Muscle of leg (tissue), 11 donors: Measurements from ENCODE around the gene TMEM181. TPM values are rescaled to one million over a fixed set of nuclear protein-coding genes. Genes with fewer than 3 reads are reported as not detected.

Experiments used
- DNase-seq: peaks from one replicate; pipeline ENCODE4 v3.0.0; 2013
- H3K27ac ChIP-seq: one replicate; pipeline ENCODE4 v1.5.1; 2013; ENCODE audit warnings: mild to moderate bottlenecking, low read length, control low read depth
- H3K27me3 ChIP-seq: one replicate; pipeline ENCODE4 v1.6.1; 2013; ENCODE audit warnings: low read length; ENCODE audit not compliant: control insufficient read depth, insufficient read depth
- H3K36me3 ChIP-seq: one replicate; pipeline ENCODE4 v1.6.1; 2013; ENCODE audit warnings: low read length; ENCODE audit not compliant: control insufficient read depth, insufficient read depth
- H3K4me1 ChIP-seq: one replicate; pipeline ENCODE4 v1.6.1; 2013; ENCODE audit warnings: low read length; ENCODE audit not compliant: control insufficient read depth, insufficient read depth
- H3K4me3 ChIP-seq: one replicate; pipeline ENCODE4 v1.5.1; 2013; ENCODE audit warnings: low read length, control low read depth
- H3K9me3 ChIP-seq: replicated peaks from 2 replicates; pipeline ENCODE4 v1.6.1; 2013; ENCODE audit warnings: low read depth, low read length; ENCODE audit not compliant: control insufficient read depth
- WGBS: methylation state at CpG from one replicate; pipeline ENCODE4 v1.1.5; 2013; ENCODE audit warnings: missing lambda C conversion rate; ENCODE audit not compliant: insufficient coverage; 5-methylcytosine and 5-hydroxymethylcytosine counted together
- polyA plus RNA-seq, 8 donors: library from polyadenylated mRNA; unstranded; fragments of 120-200 nt; gene quantifications; one replicate each; pipeline versions ENCODE4 v1.2.1 to v1.2.3, GENCODE V29; 2013; ENCODE audit warnings: inconsistent platforms in 1 of 8, low replicate concordance in 1 of 8; ENCODE audit not compliant: insufficient read length in 8 of 8, insufficient read depth in 1 of 8
- total RNA-seq: library from RNA; stranded (reverse); fragments of 120-200 nt; gene quantifications from one replicate; pipeline ENCODE4 v1.2.4, GENCODE V29; 2013

The TMEM181 gene
- total and polyA plus RNA-seq, 9 donors = 13.3 to 22.2 (median 16.1) TPM

DNA sequence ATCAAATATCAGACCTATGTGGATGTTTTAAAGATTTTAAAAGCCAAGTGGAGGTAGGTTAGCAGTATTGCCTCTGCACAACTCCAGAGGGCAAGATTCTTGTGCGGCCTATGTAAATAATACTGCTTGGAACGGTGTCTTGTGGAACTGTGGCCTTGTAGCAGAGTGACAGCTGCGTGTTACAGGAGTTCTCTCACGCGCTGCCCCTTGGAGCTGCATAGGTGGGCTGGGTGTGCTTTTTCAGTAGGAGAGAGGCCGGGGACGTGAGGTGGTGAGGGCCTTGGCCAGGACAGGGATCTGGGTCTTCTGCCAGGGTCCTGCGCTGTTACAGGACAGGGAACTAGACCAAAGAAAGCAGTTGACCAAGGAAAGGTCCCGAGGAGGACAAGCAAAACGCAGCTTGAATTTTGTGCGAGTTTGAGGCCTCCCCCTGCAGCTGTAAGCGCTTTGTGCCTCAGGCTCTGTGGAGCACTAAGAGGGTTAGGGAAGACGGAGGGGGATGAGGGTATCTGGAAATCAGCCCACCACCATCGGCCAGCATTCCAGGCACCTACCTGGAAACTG, 1.5 kb downstream of the TMEM181 start:
- Histone ChIP-seq H3K36me3 (no peaks in the 10 kb centered on the region), H3K4me1 (peaks cover 18% of the 10 kb centered on the region), H3K9me3 (no peaks in the 10 kb centered on the region), H3K27me3 (no peaks in the 10 kb centered on the region), H3K4me3 (peak overlapping the region; percentile 77), H3K27ac (no peak overlapping the region)
- DNase-seq = no peak
- WGBS = 63% methylated on average over 12 of the region's 14 CpGs

DNA sequence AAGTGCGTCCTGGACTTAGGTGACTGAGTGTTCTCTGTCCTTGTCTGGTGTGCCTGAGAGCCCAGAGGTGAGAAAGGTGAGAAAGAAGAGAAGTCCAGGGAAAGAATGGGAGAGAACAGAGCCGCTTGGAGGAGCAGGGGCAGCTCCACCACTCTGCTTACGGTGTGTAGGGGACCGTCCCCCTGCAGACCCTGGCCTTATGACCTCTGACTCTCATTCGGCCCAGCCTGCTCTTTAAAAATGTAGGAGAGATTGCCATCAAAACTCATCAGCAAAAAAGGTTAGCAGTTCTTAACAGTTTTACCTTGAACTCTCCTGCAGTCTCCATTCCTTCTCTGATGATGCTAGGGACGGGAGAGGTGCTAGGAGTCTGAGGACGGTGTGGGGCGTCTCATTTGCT, 2.0 kb downstream of the TMEM181 start:
- H3K4me1 ChIP-seq = peaks cover 18% of the 10 kb centered on the region
- no peak for DNase-seq
- WGBS = 94% methylated on average over 5 of the region's 8 CpGs

DNA sequence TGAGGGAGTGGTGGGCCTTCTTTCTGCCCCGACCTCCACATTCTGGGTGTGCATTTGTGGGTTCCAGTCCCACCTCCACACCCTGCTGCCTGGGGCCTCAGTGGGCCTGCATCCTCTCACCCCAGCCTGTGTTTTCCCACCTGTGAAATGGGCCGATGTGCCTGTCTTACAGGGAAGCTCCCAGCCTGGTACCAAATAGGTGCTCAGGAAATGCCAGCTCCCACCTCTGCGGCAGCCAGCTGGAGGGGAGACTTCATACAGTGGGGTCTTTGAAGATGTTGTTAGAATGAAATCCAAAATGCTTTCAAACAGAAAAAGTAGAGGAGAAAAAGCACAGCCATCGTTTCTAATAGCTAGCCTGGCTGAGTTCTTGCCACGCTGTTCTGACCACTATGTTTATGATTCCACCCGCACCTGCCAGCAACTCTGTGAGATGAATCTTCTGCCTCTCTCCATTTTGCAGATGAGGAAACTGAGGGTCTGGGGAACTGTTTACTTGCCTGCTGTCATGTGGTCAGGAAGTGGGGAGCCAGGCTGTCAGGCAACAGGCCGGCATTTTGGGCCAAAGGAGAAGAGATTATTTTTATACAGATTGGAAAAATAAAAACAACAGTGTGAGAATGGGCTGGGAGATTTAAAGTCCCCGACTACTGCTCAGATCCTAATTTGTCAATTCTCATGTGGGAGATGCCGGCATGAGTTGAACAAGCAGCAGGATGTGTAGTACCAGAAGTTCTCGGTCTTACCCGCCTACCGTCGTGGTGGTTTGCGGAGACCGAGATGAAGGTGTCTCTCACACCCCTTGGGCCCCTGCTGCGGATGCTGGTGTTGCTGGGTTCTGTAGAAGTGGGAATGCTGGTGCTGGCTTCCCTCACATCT, 4.6 kb downstream of the TMEM181 start:
- no peaks in the 10 kb centered on the region for H3K27me3 ChIP-seq
- peaks cover 15% of the 10 kb centered on the region for H3K4me1 ChIP-seq
- no peak overlapping the region for H3K27ac ChIP-seq
- H3K36me3 ChIP-seq = no peaks in the 10 kb centered on the region
- no peaks in the 10 kb centered on the region for H3K9me3 ChIP-seq
- no peak overlapping the region for H3K4me3 ChIP-seq
- DNase-seq = no peak
- 95% methylated on average over 7 of the region's 16 CpGs for WGBS

More for the DNA sequence above, 2.0 kb downstream of the TMEM181 start:
- H3K9me3 ChIP-seq = no peaks in the 10 kb centered on the region
- H3K27ac ChIP-seq = no peak overlapping the region
- H3K36me3 ChIP-seq = no peaks in the 10 kb centered on the region
- H3K4me3 ChIP-seq = no peak overlapping the region
- no peaks in the 10 kb centered on the region for H3K27me3 ChIP-seq

DNA sequence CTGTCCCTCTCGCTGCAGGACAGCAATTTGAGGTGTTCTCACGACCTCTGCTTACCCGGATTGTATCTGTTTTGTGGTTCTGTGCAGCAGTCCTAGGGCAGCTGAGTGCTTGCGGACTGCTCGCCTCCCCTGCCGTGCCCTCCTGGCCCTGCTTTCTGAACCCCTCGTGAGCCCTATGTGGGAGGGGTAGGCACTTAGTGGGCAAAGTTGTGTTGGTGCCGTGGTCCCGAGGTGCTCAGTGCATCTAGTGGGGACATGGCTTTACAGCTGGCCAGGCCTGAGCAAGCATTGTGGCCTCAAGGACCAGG, 5.2 kb downstream of the TMEM181 start:
- no peak overlapping the region for H3K27ac ChIP-seq
- no peaks in the 10 kb centered on the region for H3K27me3 ChIP-seq
- H3K9me3 ChIP-seq = no peaks in the 10 kb centered on the region
- 80% methylated on average over 6 of the region's 9 CpGs for WGBS
- no peaks in the 10 kb centered on the region for H3K36me3 ChIP-seq
- DNase-seq = no peak
- peaks cover 14% of the 10 kb centered on the region for H3K4me1 ChIP-seq
- no peak overlapping the region for H3K4me3 ChIP-seq

DNA sequence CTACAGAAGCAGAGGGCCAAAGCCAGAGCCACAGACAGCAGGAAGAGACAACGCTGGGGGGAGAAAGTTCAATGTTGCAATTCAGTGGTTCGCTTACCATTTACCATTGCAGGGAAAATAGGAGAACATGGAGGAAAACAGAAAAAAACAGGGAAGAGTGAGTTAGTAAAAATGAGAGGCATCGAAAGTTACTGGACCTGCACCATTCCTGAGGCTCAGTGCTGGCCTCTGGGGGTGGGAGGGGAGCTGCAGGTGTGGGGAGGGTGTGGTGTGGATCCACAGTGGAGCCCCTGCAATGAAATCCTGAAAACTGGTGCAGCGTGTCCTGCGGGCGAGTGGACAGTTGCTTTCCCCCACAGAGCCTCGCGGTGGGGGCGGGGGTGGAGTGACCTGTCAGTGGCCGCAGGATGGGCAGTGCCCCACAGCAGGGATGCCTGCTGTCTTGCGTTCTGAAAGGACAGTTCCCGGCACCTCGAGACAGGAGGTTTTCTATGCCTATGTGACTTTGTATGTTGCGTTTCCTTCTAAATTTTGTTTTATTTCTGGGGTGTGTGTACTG, 5.7 kb downstream of the TMEM181 start:
- DNase-seq = no peak
- no peak overlapping the region for H3K27ac ChIP-seq
- no peaks in the 10 kb centered on the region for H3K9me3 ChIP-seq
- peaks cover 14% of the 10 kb centered on the region for H3K4me1 ChIP-seq
- WGBS = 91% methylated on average over 14 of the region's 14 CpGs
- H3K36me3 ChIP-seq = no peaks in the 10 kb centered on the region
- H3K4me3 ChIP-seq = no peak overlapping the region
- H3K27me3 ChIP-seq = no peaks in the 10 kb centered on the region

DNA sequence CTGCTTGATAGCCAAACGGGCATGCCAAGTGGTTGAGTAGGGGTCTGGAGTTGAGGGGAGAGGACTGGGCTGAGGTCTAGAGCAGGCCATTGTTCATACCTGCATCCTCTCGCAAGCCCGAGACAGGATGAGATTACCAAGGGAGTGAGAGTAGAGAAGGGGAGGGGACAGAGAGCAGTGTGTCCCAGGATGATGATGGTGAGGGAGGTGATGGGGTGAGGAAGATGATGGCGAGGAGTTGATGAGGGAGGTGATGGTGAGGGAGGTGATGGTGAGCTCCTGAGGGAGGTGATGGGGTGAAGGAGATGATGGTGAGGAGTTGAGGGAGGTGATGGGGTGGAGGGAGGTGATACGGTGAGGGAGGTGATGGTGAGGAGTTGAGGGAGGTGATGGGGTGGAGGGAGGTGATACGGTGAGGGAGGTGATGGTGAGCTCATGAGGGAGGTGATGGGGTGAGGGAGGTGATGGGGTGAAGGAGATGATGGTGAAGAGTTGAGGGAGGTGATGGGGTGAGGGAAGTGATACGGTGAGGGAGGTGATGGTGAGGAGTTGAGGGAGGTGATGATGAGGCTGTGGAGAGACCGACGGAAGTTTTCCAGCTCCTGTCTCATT, 6.4 kb downstream of the TMEM181 start:
- Histone ChIP-seq H3K4me1 (peaks cover 9% of the 10 kb centered on the region), H3K9me3 (no peaks in the 10 kb centered on the region)
- WGBS = 92% methylated on average over 7 of the region's 9 CpGs

DNA sequence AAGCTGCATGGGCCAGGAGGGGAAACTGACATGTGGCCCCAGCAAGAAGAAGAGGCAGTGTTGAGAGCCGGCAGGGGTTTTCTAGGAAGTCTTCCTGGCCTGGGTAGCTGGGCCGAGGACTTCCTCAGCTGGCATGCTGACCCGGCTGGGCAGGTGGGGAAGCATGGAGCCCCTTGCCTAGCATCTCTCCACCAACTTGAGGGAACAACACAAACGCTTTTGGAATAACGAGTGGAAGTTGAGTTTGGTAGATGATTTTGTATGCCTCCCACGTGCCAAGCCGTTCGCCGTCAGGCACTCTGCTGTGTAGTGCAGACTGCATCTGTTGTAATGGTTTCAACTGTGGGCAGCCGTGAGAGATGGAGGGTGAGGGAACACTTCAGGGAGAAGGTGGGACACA, 7.3 kb downstream of the TMEM181 start:
- no peak for DNase-seq
- Histone ChIP-seq H3K4me1 (peaks cover under 1% of the 10 kb centered on the region), H3K27ac (no peak overlapping the region), H3K9me3 (no peaks in the 10 kb centered on the region), H3K4me3 (no peak overlapping the region), H3K36me3 (peaks cover 3% of the 10 kb centered on the region), H3K27me3 (no peaks in the 10 kb centered on the region)
- WGBS = 92% methylated on average over 7 of the region's 10 CpGs

More for the DNA sequence above, 6.4 kb downstream of the TMEM181 start:
- no peak for DNase-seq
- no peak overlapping the region for H3K4me3 ChIP-seq
- no peak overlapping the region for H3K27ac ChIP-seq
- H3K27me3 ChIP-seq = no peaks in the 10 kb centered on the region
- H3K36me3 ChIP-seq = no peaks in the 10 kb centered on the region

DNA sequence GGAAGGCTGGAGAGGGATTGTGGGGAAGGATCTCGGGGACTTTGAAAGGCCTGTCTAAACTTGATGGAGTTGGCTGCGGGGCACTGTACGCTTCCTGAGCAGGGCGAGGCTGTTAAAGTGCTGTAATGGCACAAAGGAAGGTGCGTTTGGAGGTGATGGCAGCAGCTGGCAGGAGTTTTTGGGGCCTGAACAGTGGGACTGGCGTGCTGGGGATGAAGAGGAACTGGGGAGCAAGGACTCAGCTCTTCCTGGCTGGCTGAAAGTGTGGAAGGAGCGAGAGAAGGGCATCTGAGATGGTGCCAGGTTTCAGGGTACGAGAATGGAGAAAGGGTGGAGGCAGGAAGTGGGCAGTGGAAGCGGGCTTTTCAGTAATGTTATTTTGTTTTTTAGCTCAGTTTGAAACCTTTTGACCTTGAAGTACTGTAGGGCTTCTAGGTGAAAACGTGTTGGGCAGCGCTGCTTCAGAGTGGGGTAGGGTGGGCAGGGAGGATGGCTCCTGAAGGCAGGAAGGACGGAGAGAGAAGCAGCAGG, 8.0 kb downstream of the TMEM181 start:
- no peak for DNase-seq
- 83% methylated on average over 12 of the region's 12 CpGs for WGBS
- Histone ChIP-seq H3K27ac (no peak overlapping the region), H3K36me3 (peaks cover 3% of the 10 kb centered on the region), H3K27me3 (no peaks in the 10 kb centered on the region), H3K4me1 (no peaks in the 10 kb centered on the region), H3K4me3 (no peak overlapping the region), H3K9me3 (no peaks in the 10 kb centered on the region)

DNA sequence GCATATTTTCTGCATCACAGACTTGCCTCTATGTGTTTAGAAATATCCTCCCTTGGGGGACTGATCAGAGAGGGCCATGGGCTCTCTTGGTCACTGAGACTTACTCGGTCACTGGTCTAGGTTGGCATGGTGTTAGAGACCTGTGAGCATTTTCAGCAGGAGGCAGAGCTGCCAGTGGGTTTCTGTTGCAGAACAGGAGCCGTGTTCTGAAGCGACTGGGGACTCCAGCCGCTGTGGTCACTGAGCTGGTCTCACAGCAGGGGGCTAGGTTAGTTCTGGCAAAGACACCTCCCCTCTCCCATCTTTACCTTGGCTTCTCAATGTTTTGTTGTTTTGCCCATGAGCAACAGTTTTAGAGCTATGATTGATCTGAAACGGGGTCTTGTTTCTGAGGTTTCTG, 8.7 kb downstream of the TMEM181 start:
- peaks cover 10% of the 10 kb centered on the region for H3K36me3 ChIP-seq
- no peak overlapping the region for H3K27ac ChIP-seq
- H3K9me3 ChIP-seq = no peaks in the 10 kb centered on the region
- no peaks in the 10 kb centered on the region for H3K27me3 ChIP-seq
- 56% methylated on average over 3 of the region's 5 CpGs for WGBS
- H3K4me3 ChIP-seq = no peak overlapping the region
- DNase-seq = no peak
- H3K4me1 ChIP-seq = no peaks in the 10 kb centered on the region

DNA sequence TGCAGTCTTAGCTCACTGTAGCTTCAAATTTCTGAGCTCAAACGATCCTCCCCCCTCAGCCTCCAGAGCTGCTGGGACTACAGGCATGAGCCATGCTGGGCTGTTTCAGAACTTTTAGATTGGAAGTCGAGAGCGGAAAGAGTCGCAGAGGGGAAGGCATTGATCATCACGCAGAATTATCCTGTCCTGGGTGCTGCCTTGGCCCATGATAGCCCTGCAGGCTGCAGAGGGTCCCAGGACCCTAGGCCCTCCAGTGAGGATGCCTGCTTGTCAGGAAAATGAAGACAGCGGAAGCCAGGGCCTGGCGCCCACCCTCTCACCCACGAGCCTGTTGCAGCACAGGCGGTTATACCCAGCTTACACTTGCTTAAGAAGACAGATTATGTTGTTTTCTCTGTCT, 9.1 kb downstream of the TMEM181 start:
- H3K9me3 ChIP-seq = no peaks in the 10 kb centered on the region
- H3K4me3 ChIP-seq = no peak overlapping the region
- no peaks in the 10 kb centered on the region for H3K4me1 ChIP-seq
- H3K36me3 ChIP-seq = peaks cover 11% of the 10 kb centered on the region
- WGBS = 88% methylated on average over 4 of the region's 9 CpGs
- no peak overlapping the region for H3K27ac ChIP-seq
- no peaks in the 10 kb centered on the region for H3K27me3 ChIP-seq
- DNase-seq = no peak
